HEK293T (cell line): ENCODE measurements around the gene TAS2R40.
A peak's percentile ranks its signal among the peaks of the same experiment; 100 is the strongest.
"Not testable (repeated sequence)": the region's sequence is repeated elsewhere in the genome, so short reads cannot be mapped to it uniquely, and the experiment has no call there.

Experiments used
- CTCF ChIA-PET: fragments of 350-600 bp; formaldehyde crosslinking; extraction: SDS; loops from one replicate; lab custom pipeline; 2021; ENCODE audit warnings: antibody characterized with exemption, inconsistent platforms; lab: Yijun Ruan, JAX
- POLR2A ChIA-PET: fragments of 350-600 bp; formaldehyde crosslinking; extraction: SDS; loops from one replicate; lab custom pipeline; 2020; ENCODE audit warnings: antibody characterized with exemption, inconsistent platforms; lab: Yijun Ruan, JAX
- DNase-seq: peaks from one replicate; pipeline ENCODE4 v3.0.0; 2012; ENCODE audit warnings: mixed read lengths; ENCODE audit errors: extremely low spot score
- ARNT ChIP-seq: fragments of 450-650 bp; IDR thresholded peaks from 2 replicates; pipeline ENCODE4 v1.6.1; 2017; ENCODE audit warnings: mild to moderate bottlenecking
- BHLHE40 ChIP-seq: fragments of 450-650 bp; IDR thresholded peaks from 2 replicates; pipeline ENCODE4 v1.6.1; 2016; ENCODE audit warnings: mild to moderate bottlenecking, moderate library complexity, borderline replicate concordance
- CTBP1 ChIP-seq: fragments of 450-650 bp; IDR thresholded peaks from 2 replicates; pipeline ENCODE4 v1.6.1; 2016; ENCODE audit warnings: borderline replicate concordance
- ELF4 ChIP-seq: fragments of 450-650 bp; IDR thresholded peaks from 2 replicates; pipeline ENCODE4 v1.6.1; 2017; ENCODE audit warnings: antibody characterized with exemption
- FOXA1 ChIP-seq: fragments of 450-650 bp; IDR thresholded peaks from 2 replicates; pipeline ENCODE4 v1.6.1; 2016; ENCODE audit warnings: mild to moderate bottlenecking
- FOXK2 ChIP-seq: fragments of 450-650 bp; IDR thresholded peaks from 2 replicates; pipeline ENCODE4 v1.6.1; 2016; ENCODE audit warnings: mild to moderate bottlenecking
- FOXM1 ChIP-seq: fragments of 450-650 bp; IDR thresholded peaks from 2 replicates; pipeline ENCODE4 v1.6.1; 2017; ENCODE audit warnings: mild to moderate bottlenecking, borderline replicate concordance
- HDGF ChIP-seq: fragments of 450-650 bp; IDR thresholded peaks from 2 replicates; pipeline ENCODE4 v1.6.1; 2017; ENCODE audit warnings: antibody characterized with exemption, borderline replicate concordance
- L3MBTL2 ChIP-seq: fragments of 450-650 bp; conservative IDR thresholded peaks from 2 replicates; pipeline ENCODE4 v1.6.1; 2016; ENCODE audit warnings: mild to moderate bottlenecking
- LEF1 ChIP-seq: fragments of 450-650 bp; IDR thresholded peaks from 2 replicates; pipeline ENCODE4 v1.6.1; 2017; ENCODE audit warnings: mild to moderate bottlenecking, borderline replicate concordance
- NFRKB ChIP-seq: fragments of 450-650 bp; IDR thresholded peaks from 2 replicates; pipeline ENCODE4 v1.6.1; 2016; ENCODE audit warnings: mild to moderate bottlenecking, moderate library complexity
- SP1 ChIP-seq: fragments of 450-650 bp; IDR thresholded peaks from 2 replicates; pipeline ENCODE4 v1.6.1; 2017
- SUZ12 ChIP-seq: fragments of 450-650 bp; IDR thresholded peaks from 2 replicates; pipeline ENCODE4 v1.6.1; 2016; ENCODE audit warnings: mild to moderate bottlenecking
- TARDBP ChIP-seq: fragments of 450-650 bp; IDR thresholded peaks from 2 replicates; pipeline ENCODE4 v1.6.1; 2016
- ZNF384 ChIP-seq: fragments of 450-650 bp; IDR thresholded peaks from 2 replicates; pipeline ENCODE4 v1.6.1; 2016
- TF ChIP-seq, protein P1 (sequence below): fragments of 450-650 bp; IDR thresholded peaks from 2 replicates; pipeline ENCODE4 v1.6.1; 2016

The TAS2R40 gene

GRCh38 chr7:143263266-143264195 is 41.7 kb downstream of the TAS2R40 start, which contains the start of gene GSTK1:
GSTK1 (plus strand) TSS chr7:143263441; CDS start chr7:143263514, 73 bp downstream.
- POLR2A ChIA-PET, result interaction anchor here (0.6 to 2.5 kb wide), 19 partner anchors 8 to 224 kb away, joined by 3 to 29 read pairs (median 5); partner anchors contain the start of genes CASP2 and CLCN1
- TF ChIP-seq ELF4 (peak; percentile 57), BHLHE40 (no peak), L3MBTL2 (peak; percentile 86), ARNT (no peak), ZNF384 (no peak), NFRKB (no peak)
- CTCF ChIA-PET, result interaction anchor here (0.5 to 1.0 kb wide), 3 partner anchors 23 to 37 kb away, joined by 3 to 5 read pairs (median 3); no protein-coding TSS in a partner anchor
- DNase-seq, result peak; percentile 90

DNA sequence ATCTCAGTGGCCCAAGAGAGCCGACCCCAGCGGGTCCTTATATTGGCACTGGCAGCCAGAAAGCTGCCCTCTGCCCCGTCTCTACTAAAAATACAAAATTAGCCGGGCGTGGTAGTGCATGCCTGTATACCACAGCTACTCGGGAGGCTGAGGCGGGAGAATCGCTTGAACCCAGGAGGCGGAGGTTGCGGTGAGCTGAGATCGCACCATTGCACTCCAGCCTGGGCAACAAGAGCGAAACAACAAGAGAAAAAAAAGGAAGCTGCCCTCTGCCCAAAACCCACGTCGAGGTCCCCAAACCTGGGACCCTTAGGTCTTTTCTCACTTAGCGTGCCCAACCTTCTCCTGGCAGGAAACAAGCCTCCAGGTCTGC is 42.3 kb downstream of the TAS2R40 start:
- POLR2A ChIA-PET, result interaction anchor here (1.2 to 2.5 kb wide), 9 partner anchors 8 to 35 kb away, joined by 3 to 29 read pairs (median 7); partner anchors contain the start of gene CASP2
- CTCF ChIA-PET, DNase-seq: not testable (repeated sequence)

DNA sequence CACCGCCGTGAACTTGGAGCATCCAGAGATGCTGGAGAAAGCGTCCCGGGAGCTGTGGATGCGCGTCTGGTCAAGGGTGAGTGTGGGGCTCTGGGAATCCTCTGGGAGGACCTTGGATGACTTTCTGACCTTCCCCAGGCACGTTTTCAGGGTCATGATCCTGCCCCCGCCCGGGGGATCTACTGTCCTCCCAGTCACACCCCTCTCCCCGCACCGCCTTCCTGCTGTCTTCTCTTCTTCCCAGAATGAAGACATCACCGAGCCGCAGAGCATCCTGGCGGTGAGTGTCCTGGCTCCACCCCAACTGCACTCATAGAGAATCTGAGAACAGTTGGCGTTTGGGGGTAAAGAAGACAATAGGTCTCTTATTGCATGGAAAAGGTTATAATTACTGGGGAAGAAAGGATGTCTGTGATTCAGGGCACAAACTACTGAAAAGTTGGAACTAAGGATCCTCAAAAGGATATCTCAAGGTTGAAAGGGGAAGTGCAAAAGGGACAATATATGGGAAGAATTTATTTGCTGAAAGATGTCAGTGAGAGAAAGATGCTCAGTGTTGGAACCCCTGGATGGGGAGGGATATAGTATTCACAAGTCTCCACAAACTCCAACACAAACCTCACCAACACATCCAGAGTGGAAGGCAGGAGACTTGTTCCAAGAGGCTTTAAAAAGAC is 43.3 kb downstream of the TAS2R40 start:
- POLR2A ChIA-PET, result interaction anchor here (1.0 to 2.5 kb wide), 3 partner anchors 14 to 25 kb away, joined by 3 to 29 read pairs (median 3); partner anchors contain the start of gene CASP2
- CTCF ChIA-PET, result interaction anchor here (0.6 kb wide), 1 partner anchor 25 kb away, joined by 3 read pairs; no protein-coding TSS in a partner anchor
- TF ChIP-seq FOXA1, result no peak
- no peak for TF ChIP-seq BHLHE40
- TF ChIP-seq TARDBP, result no peak
- TF ChIP-seq SUZ12, result no peak
- TF ChIP-seq, protein P1, sequence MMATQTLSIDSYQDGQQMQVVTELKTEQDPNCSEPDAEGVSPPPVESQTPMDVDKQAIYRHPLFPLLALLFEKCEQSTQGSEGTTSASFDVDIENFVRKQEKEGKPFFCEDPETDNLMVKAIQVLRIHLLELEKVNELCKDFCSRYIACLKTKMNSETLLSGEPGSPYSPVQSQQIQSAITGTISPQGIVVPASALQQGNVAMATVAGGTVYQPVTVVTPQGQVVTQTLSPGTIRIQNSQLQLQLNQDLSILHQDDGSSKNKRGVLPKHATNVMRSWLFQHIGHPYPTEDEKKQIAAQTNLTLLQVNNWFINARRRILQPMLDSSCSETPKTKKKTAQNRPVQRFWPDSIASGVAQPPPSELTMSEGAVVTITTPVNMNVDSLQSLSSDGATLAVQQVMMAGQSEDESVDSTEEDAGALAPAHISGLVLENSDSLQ, result no peak
- no peak for TF ChIP-seq ARNT
- TF ChIP-seq FOXK2, result no peak
- TF ChIP-seq FOXM1, result no peak
- TF ChIP-seq CTBP1, result no peak
- TF ChIP-seq HDGF, result no peak
- TF ChIP-seq NFRKB, result no peak
- no peak for TF ChIP-seq ELF4
- no peak for TF ChIP-seq L3MBTL2
- no peak for TF ChIP-seq SP1
- TF ChIP-seq LEF1, result no peak
- TF ChIP-seq ZNF384, result no peak
- DNase-seq, result no peak

DNA sequence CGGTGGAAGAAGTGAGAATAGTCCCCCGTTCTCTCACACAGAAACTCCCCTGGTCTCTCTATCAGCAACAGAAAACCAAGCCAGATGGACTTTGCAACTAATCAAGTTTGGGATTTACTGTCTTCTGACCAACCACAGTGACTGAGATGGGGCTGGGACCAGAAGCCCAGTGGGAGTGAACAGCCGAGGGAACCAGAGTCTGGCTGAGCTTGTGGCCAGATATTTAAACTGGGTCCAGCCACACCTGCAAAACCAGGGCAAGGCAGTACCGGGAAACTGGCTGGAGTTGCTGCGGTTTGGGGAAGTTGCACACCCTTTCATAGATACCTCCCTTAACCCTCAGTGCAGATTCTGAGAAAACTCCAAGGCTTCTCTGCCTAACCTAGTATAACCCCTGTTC is 47.4 kb downstream of the TAS2R40 start:
- TF ChIP-seq, protein P1, result no peak
- no peak for TF ChIP-seq FOXK2
- no peak for TF ChIP-seq FOXM1
- TF ChIP-seq SP1, result no peak
- TF ChIP-seq LEF1, result no peak
- no peak for TF ChIP-seq HDGF
- TF ChIP-seq ARNT, result no peak
- TF ChIP-seq SUZ12, result no peak
- no peak for TF ChIP-seq FOXA1
- TF ChIP-seq BHLHE40, result no peak
- TF ChIP-seq TARDBP, result no peak
- TF ChIP-seq CTBP1, result no peak
- no peak for TF ChIP-seq L3MBTL2
- TF ChIP-seq ELF4, result no peak
- no peak for TF ChIP-seq ZNF384
- ChIA-PET POLR2A (interaction anchor here (1.2 kb wide), 1 partner anchor 8 kb away, joined by 3 read pairs; no protein-coding TSS in a partner anchor), CTCF (interaction anchor here (1.5 kb wide), 1 partner anchor 24 kb away, joined by 3 read pairs; no protein-coding TSS in a partner anchor)
- DNase-seq, result no peak

- TF ChIP-seq FOXM1 (no peak), ZNF384 (no peak), BHLHE40 (no peak), SUZ12 (no peak), TARDBP (no peak), FOXK2 (no peak), L3MBTL2 (no peak), NFRKB (no peak), HDGF (no peak)
- TF ChIP-seq, protein P1, result no peak
- ChIA-PET POLR2A (interaction anchor here (2.0 kb wide), 1 partner anchor 8 kb away, joined by 8 read pairs; the partner anchor contains the start of gene GSTK1), CTCF (no interaction called here)
- no peak for DNase-seq
Measured at GRCh38 chr7:143271240-143271639, 49.4 kb downstream of the TAS2R40 start.
